HEK293 (cell line): ENCODE measurements around the gene CDC42EP5.

Source experiments
- CTCF ChIA-PET: fragments of 350-600 bp; formaldehyde crosslinking; extraction: SDS; loops from one replicate; lab custom pipeline; 2021; ENCODE audit warnings: antibody characterized with exemption; lab: Yijun Ruan, JAX
- POLR2A ChIA-PET: fragments of 300-600 bp; formaldehyde crosslinking; extraction: SDS; loops from one replicate; lab custom pipeline; 2020; ENCODE audit warnings: antibody characterized with exemption, inconsistent platforms; lab: Yijun Ruan, JAX
- H3K27ac ChIP-seq: fragments of 200-500 bp; sonication (Bioruptor generic); 2 replicates; pipeline ENCODE4 v1.5.1; 2014; ENCODE audit warnings: low read depth, low read length, control low read depth, inconsistent platforms; ENCODE audit errors: extremely low read depth
- H3K36me3 ChIP-seq, 2 experiments: fragments of 200-500 bp in 1 of 2; sonication (Bioruptor generic) in 1 of 2; 1 replicate in 1 of 2; 2 replicates in 1 of 2; pipeline ENCODE4 v1.5.1; 2014 to 2017; ENCODE audit warnings: inconsistent platforms in 2 of 2, low read length in 2 of 2; ENCODE audit not compliant: control insufficient read depth in 2 of 2, insufficient read depth in 1 of 2
- H3K4me1 ChIP-seq: fragments of 200-500 bp; sonication (Bioruptor generic); 2 replicates; pipeline ENCODE4 v1.5.1; 2014; ENCODE audit warnings: mild to moderate bottlenecking, low read length, inconsistent platforms; ENCODE audit not compliant: control insufficient read depth, insufficient read depth
- H3K4me3 ChIP-seq: 2 replicates; pipeline ENCODE4 v1.5.1; 2011; ENCODE audit warnings: low read depth, mild to moderate bottlenecking, control low read depth, low read length, moderate library complexity
- H3K9me3 ChIP-seq: fragments of 200-500 bp; sonication (Bioruptor generic); 2 replicates; pipeline ENCODE4 v1.5.1; 2014; ENCODE audit warnings: low read depth, low read length, inconsistent platforms; ENCODE audit not compliant: control insufficient read depth, insufficient read depth
- GLIS2 ChIP-seq: fragments of 450-650 bp; formaldehyde crosslinking; IDR thresholded peaks from 2 replicates; pipeline ENCODE4 v1.5.1; 2016; ENCODE audit warnings: missing biosample characterization, missing genetic modification characterization
- SALL2 ChIP-seq: fragments of 450-650 bp; formaldehyde crosslinking; IDR thresholded peaks from 2 replicates; pipeline ENCODE4 v1.5.0; 2017; ENCODE audit warnings: missing biosample characterization, mild to moderate bottlenecking, missing genetic modification characterization, borderline replicate concordance
- SP7 ChIP-seq: fragments of 450-650 bp; formaldehyde crosslinking; IDR thresholded peaks from 2 replicates; pipeline ENCODE4 v1.5.1; 2016; ENCODE audit warnings: missing biosample characterization, missing genetic modification characterization
- ZNF133 ChIP-seq: fragments of 450-650 bp; formaldehyde crosslinking; IDR thresholded peaks from 2 replicates; pipeline ENCODE4 v1.5.1; 2016; ENCODE audit warnings: missing biosample characterization, missing genetic modification characterization
- ZNF16 ChIP-seq: fragments of 450-650 bp; formaldehyde crosslinking; IDR thresholded peaks from 2 replicates; pipeline ENCODE4 v1.5.1; 2016; ENCODE audit warnings: low read depth, missing biosample characterization, missing genetic modification characterization
- ZNF423 ChIP-seq: fragments of 450-650 bp; formaldehyde crosslinking; IDR thresholded peaks from 2 replicates; pipeline ENCODE4 v1.5.1; 2016; ENCODE audit warnings: missing biosample characterization, missing genetic modification characterization
- ZNF521 ChIP-seq: fragments of 450-650 bp; formaldehyde crosslinking; IDR thresholded peaks from 2 replicates; pipeline ENCODE4 v1.5.1; 2017; ENCODE audit warnings: missing biosample characterization, mild to moderate bottlenecking, missing genetic modification characterization
- ZNF560 ChIP-seq: fragments of 450-650 bp; formaldehyde crosslinking; IDR thresholded peaks from 2 replicates; pipeline ENCODE4 v1.5.1; 2017; ENCODE audit warnings: missing biosample characterization, missing genetic modification characterization, borderline replicate concordance
- ZNF664 ChIP-seq: fragments of 450-650 bp; formaldehyde crosslinking; IDR thresholded peaks from 2 replicates; pipeline ENCODE4 v1.5.1; 2016; ENCODE audit warnings: missing biosample characterization, missing genetic modification characterization
- TF ChIP-seq, protein P1 (sequence below): fragments of 450-650 bp; formaldehyde crosslinking; IDR thresholded peaks from 2 replicates; pipeline ENCODE4 v1.5.1; 2016; ENCODE audit warnings: missing biosample characterization, missing genetic modification characterization
- TF ChIP-seq, protein P2 (sequence below): fragments of 450-650 bp; formaldehyde crosslinking; IDR thresholded peaks from 2 replicates; pipeline ENCODE4 v1.5.1; 2016; ENCODE audit warnings: missing biosample characterization, missing genetic modification characterization
- TF ChIP-seq, protein P3 (sequence below): fragments of 450-650 bp; formaldehyde crosslinking; IDR thresholded peaks from 2 replicates; pipeline ENCODE4 v1.5.1; 2016; ENCODE audit warnings: missing biosample characterization, missing genetic modification characterization
- TF ChIP-seq, protein P4 (sequence below): fragments of 450-650 bp; formaldehyde crosslinking; IDR thresholded peaks from 2 replicates; pipeline ENCODE4 v1.5.1; 2016; ENCODE audit warnings: missing biosample characterization, missing genetic modification characterization
- TF ChIP-seq, protein P5 (sequence below): IDR thresholded peaks from 2 replicates; pipeline ENCODE4 v1.6.1; 2011; ENCODE audit warnings: mild to moderate bottlenecking, low read depth, low read length, borderline replicate concordance

The CDC42EP5 gene

DNA sequence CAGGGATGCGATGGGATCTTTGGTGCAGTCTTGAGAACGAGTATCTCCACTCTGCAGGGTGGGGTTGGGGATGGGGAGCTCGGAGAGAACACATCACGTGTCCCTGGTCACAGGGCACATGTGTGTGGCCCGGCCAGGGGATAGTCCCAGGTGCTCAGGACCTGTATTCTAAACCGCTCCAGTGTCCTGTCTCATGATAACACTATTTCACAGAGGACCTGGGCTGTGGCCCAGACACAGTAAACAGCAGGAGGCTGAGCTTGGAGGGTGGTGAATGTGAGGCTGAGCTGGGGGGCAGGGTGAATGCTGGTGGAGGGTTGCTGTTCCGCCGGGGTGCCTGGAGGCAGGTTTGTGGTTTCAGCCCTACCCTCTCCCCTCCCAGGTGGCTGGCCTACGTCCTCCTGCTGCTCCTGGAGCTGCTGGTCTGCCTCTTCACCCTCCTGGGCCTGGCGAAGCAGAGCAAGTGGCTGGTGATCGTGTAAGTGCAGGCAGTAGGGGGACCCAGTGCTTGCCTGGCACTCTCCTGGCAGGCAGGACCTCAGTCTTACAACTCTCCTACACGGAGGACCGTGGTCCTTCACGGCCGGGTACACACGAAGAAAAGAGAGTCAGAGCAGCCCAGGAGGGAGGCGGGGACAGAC, 46.7 kb downstream of the CDC42EP5 start (continued):
- TF ChIP-seq, protein P1, sequence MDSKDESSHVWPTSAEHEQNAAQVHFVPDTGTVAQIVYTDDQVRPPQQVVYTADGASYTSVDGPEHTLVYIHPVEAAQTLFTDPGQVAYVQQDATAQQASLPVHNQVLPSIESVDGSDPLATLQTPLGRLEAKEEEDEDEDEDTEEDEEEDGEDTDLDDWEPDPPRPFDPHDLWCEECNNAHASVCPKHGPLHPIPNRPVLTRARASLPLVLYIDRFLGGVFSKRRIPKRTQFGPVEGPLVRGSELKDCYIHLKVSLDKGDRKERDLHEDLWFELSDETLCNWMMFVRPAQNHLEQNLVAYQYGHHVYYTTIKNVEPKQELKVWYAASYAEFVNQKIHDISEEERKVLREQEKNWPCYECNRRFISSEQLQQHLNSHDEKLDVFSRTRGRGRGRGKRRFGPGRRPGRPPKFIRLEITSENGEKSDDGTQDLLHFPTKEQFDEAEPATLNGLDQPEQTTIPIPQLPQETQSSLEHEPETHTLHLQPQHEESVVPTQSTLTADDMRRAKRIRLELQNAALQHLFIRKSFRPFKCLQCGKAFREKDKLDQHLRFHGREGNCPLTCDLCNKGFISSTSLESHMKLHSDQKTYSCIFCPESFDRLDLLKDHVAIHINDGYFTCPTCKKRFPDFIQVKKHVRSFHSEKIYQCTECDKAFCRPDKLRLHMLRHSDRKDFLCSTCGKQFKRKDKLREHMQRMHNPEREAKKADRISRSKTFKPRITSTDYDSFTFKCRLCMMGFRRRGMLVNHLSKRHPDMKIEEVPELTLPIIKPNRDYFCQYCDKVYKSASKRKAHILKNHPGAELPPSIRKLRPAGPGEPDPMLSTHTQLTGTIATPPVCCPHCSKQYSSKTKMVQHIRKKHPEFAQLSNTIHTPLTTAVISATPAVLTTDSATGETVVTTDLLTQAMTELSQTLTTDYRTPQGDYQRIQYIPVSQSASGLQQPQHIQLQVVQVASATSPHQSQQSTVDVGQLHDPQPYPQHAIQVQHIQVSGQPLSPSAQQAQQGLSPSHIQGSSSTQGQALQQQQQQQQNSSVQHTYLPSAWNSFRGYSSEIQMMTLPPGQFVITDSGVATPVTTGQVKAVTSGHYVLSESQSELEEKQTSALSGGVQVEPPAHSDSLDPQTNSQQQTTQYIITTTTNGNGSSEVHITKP (tag by site-specific recombination) = no peak
- 0 out of 2 replicates have a peak, but pooled peaks have one; percentile 23 for TF ChIP-seq GLIS2
- no peak for TF ChIP-seq ZNF423 (tag by site-specific recombination)

DNA sequence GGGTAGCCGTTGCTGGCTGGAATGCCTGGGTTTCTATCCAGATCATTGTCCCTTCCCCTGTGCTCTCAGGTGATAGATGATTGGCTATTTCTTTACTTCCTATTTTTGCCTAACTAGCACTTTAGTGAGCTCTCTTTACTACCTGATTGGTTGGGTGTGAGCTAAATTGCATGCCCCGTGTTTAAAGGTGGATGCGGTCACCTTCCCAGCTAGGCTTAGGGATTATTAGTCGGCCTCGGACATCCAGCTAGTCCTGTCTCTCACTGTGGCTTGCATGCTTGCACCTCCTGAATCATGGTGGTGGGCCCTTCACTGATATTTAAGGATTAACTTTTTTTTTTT, 47.7 kb downstream of the CDC42EP5 start:
- POLR2A ChIA-PET = interaction anchor here (1.2 to 2.8 kb wide), 2 partner anchors 9 to 23 kb away, joined by 4 to 10 read pairs; partner anchors contain the start of gene LENG8
- Histone ChIP-seq H3K9me3 (no peaks in the 10 kb centered on the region), H3K4me1 (no peaks in the 10 kb centered on the region; the same call in 1 of the 2 replicates), H3K4me3 (no peak overlapping the region), H3K36me3 (no peaks in the 10 kb centered on the region), H3K27ac (no peak overlapping the region)
- CTCF ChIA-PET = interaction anchor here (1.0 to 1.9 kb wide), 2 partner anchors 14 to 31 kb away, joined by 3 to 7 read pairs; no protein-coding TSS in a partner anchor
- TF ChIP-seq, protein P2, sequence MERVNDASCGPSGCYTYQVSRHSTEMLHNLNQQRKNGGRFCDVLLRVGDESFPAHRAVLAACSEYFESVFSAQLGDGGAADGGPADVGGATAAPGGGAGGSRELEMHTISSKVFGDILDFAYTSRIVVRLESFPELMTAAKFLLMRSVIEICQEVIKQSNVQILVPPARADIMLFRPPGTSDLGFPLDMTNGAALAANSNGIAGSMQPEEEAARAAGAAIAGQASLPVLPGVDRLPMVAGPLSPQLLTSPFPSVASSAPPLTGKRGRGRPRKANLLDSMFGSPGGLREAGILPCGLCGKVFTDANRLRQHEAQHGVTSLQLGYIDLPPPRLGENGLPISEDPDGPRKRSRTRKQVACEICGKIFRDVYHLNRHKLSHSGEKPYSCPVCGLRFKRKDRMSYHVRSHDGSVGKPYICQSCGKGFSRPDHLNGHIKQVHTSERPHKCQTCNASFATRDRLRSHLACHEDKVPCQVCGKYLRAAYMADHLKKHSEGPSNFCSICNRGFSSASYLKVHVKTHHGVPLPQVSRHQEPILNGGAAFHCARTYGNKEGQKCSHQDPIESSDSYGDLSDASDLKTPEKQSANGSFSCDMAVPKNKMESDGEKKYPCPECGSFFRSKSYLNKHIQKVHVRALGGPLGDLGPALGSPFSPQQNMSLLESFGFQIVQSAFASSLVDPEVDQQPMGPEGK (tag by site-specific recombination) = no peak
- TF ChIP-seq SP7 (tag by site-specific recombination) (no peak), ZNF133 (no peak), ZNF521 (no peak), ZNF16 (no peak)
- TF ChIP-seq, protein P3, sequence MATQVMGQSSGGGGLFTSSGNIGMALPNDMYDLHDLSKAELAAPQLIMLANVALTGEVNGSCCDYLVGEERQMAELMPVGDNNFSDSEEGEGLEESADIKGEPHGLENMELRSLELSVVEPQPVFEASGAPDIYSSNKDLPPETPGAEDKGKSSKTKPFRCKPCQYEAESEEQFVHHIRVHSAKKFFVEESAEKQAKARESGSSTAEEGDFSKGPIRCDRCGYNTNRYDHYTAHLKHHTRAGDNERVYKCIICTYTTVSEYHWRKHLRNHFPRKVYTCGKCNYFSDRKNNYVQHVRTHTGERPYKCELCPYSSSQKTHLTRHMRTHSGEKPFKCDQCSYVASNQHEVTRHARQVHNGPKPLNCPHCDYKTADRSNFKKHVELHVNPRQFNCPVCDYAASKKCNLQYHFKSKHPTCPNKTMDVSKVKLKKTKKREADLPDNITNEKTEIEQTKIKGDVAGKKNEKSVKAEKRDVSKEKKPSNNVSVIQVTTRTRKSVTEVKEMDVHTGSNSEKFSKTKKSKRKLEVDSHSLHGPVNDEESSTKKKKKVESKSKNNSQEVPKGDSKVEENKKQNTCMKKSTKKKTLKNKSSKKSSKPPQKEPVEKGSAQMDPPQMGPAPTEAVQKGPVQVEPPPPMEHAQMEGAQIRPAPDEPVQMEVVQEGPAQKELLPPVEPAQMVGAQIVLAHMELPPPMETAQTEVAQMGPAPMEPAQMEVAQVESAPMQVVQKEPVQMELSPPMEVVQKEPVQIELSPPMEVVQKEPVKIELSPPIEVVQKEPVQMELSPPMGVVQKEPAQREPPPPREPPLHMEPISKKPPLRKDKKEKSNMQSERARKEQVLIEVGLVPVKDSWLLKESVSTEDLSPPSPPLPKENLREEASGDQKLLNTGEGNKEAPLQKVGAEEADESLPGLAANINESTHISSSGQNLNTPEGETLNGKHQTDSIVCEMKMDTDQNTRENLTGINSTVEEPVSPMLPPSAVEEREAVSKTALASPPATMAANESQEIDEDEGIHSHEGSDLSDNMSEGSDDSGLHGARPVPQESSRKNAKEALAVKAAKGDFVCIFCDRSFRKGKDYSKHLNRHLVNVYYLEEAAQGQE (tag by site-specific recombination) = no peak
- TF ChIP-seq, protein P4, sequence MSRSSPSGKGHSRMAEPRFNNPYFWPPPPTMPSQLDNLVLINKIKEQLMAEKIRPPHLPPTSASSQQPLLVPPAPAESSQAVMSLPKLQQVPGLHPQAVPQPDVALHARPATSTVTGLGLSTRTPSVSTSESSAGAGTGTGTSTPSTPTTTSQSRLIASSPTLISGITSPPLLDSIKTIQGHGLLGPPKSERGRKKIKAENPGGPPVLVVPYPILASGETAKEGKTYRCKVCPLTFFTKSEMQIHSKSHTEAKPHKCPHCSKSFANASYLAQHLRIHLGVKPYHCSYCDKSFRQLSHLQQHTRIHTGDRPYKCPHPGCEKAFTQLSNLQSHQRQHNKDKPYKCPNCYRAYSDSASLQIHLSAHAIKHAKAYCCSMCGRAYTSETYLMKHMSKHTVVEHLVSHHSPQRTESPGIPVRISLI (tag by site-specific recombination) = no peak

DNA sequence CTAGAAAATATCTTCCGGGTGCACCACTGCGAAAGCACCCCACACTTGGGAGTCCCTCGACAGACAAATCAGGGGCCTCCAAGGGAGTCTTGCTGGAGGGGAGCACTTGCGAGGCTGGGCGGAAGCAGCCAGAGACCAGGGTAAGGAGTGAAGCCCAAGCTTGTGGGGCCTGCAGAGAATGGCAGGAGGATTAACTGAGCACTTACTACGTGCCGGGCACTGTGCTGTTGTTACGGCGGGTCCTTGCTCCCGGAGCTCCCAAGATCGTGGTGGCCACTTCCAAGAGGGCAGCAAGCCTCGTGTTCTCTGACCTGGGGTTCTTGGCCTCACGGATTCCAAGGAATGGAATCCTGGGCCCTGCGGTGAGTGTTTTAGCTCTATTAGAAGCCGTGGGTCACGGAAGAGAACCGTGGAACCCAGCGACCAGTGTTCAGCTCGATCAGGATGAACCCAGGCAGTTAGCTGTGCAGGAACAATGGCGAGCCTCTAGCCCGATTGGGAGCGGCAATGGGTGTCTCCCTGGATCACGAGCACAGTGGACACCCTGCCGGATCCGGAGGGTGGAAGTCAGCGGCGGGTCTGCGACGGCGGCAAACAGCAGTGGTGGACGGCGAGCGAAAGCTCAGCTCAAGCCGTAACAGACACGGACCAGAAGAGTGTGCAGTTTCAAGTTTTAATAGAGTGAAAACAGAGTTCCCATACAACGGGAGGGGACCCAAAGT, 48.3 kb downstream of the CDC42EP5 start:
- CTCF ChIA-PET = interaction anchor here (1.0 to 1.9 kb wide), 2 partner anchors 14 to 30 kb away, joined by 3 to 7 read pairs; no protein-coding TSS in a partner anchor

More for the DNA sequence above, 48.3 kb downstream of the CDC42EP5 start:
- Histone ChIP-seq H3K27ac (no peak overlapping the region), H3K36me3 (no peaks in the 10 kb centered on the region), H3K4me3 (no peak overlapping the region), H3K4me1 (no peaks in the 10 kb centered on the region), H3K9me3 (no peaks in the 10 kb centered on the region)
- POLR2A ChIA-PET = interaction anchor here (1.1 to 2.8 kb wide), 3 partner anchors 8 to 24 kb away, joined by 4 to 10 read pairs (median 4); partner anchors contain the start of gene LENG8
- TF ChIP-seq ZNF560 (tag by site-specific recombination) (no peak), SALL2 (no peak), ZNF664 (peak; percentile 74; the same call in 1 of the 2 replicates)
- TF ChIP-seq, protein P5, sequence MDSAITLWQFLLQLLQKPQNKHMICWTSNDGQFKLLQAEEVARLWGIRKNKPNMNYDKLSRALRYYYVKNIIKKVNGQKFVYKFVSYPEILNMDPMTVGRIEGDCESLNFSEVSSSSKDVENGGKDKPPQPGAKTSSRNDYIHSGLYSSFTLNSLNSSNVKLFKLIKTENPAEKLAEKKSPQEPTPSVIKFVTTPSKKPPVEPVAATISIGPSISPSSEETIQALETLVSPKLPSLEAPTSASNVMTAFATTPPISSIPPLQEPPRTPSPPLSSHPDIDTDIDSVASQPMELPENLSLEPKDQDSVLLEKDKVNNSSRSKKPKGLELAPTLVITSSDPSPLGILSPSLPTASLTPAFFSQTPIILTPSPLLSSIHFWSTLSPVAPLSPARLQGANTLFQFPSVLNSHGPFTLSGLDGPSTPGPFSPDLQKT = no peak
- TF ChIP-seq, protein P1 (tag by site-specific recombination) = no peak
